Adipocyte (in vitro differentiated cells): ENCODE results near the gene COL1A2.

Experiments used
- DNase-seq: peaks from one replicate; pipeline ENCODE4 v3.0.0-alpha.2; 2015; ENCODE audit warnings: low read depth
- H3K27me3 ChIP-seq: replicated peaks from 2 replicates; pipeline ENCODE4 v1.7.0; 2013; ENCODE audit warnings: mild to moderate bottlenecking, low read length, moderate library complexity; ENCODE audit not compliant: control insufficient read depth, insufficient read depth
- H3K36me3 ChIP-seq: 2 replicates; pipeline ENCODE4 v1.7.0; 2013; ENCODE audit warnings: low read length, mild to moderate bottlenecking, moderate library complexity; ENCODE audit not compliant: control insufficient read depth, insufficient read depth, severe bottlenecking
- H3K4me1 ChIP-seq: 2 replicates; pipeline ENCODE4 v1.7.0; 2013; ENCODE audit warnings: mild to moderate bottlenecking, low read length, moderate library complexity; ENCODE audit not compliant: control insufficient read depth, insufficient read depth
- H3K4me3 ChIP-seq: 2 replicates; pipeline ENCODE4 v1.7.0; 2013; ENCODE audit warnings: mild to moderate bottlenecking, low read length, moderate library complexity
- H3K9ac ChIP-seq: 2 replicates; pipeline ENCODE4 v1.7.0; 2013; ENCODE audit warnings: mild to moderate bottlenecking, low read length, moderate library complexity
- H3K9me3 ChIP-seq: 2 replicates; pipeline ENCODE4 v1.7.0; 2013; ENCODE audit warnings: mild to moderate bottlenecking, low read length, moderate library complexity; ENCODE audit not compliant: control insufficient read depth

COL1A2 gene

GRCh38 chr7:94411188-94411466, 16.4 kb downstream of the COL1A2 start:
- H3K27me3 ChIP-seq, result no peaks in the 10 kb centered on the region
- peaks cover 100% of the 10 kb centered on the region for H3K36me3 ChIP-seq
- peak overlapping the region; percentile 97 for H3K9ac ChIP-seq
- H3K9me3 ChIP-seq, result no peaks in the 10 kb centered on the region
- peaks cover 99% of the 10 kb centered on the region for H3K4me1 ChIP-seq
- peak overlapping the region; percentile 33 for H3K4me3 ChIP-seq
- DNase-seq, result no peak

DNA sequence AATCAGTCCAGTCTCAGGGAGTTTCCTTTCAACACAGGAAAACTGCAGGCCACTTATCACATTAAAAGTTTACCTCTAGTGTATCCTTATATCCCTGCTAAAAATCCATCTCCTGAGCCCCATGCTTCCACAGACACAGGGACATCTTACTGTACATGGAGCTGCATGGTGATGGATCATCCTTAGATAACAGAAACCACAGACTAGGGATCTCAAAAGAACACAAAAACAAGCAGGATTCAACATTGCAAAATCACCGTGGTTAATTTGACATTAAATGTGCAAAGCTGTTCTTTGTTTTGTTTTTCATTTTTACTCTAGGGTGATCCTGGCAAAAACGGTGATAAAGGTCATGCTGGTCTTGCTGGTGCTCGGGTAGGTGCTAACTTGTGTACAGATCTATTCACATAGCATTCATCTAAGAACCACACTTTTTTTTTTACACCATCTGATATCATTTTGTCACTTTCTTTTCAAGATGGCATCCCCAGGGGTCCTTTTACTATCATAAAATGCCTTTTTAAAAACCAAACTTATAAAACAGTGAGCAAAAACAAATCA, 18.1 kb downstream of the COL1A2 start:
- Histone ChIP-seq H3K9ac (peak overlapping the region; percentile 97), H3K9me3 (no peaks in the 10 kb centered on the region), H3K4me3 (peak overlapping the region; percentile 31), H3K4me1 (peaks cover 100% of the 10 kb centered on the region), H3K27me3 (no peaks in the 10 kb centered on the region), H3K36me3 (peaks cover 100% of the 10 kb centered on the region)
- no peak for DNase-seq

DNA sequence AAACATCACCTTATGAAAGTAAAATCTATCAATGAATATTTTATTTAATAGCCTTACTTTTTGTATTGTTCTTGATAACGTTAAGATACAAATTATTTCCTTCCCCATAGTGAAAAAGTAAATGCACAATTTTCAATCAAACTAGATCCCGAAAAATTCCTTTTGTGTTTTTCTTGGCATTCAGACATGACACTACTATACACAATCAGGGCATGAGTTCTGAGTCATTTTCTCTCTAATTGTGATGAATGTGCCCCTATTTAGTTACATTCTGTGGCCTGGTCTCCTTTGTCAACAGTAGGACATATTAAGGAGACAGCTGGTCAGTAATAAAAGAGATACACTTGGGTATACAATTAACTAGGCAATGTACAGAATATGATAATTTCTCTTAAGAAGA, 19.8 kb downstream of the COL1A2 start:
- Histone ChIP-seq H3K36me3 (peaks cover 100% of the 10 kb centered on the region), H3K4me3 (peak overlapping the region; percentile 31), H3K27me3 (no peaks in the 10 kb centered on the region), H3K9me3 (no peaks in the 10 kb centered on the region), H3K9ac (peak overlapping the region; percentile 97), H3K4me1 (peaks cover 100% of the 10 kb centered on the region)
- DNase-seq, result peak; percentile 70

DNA sequence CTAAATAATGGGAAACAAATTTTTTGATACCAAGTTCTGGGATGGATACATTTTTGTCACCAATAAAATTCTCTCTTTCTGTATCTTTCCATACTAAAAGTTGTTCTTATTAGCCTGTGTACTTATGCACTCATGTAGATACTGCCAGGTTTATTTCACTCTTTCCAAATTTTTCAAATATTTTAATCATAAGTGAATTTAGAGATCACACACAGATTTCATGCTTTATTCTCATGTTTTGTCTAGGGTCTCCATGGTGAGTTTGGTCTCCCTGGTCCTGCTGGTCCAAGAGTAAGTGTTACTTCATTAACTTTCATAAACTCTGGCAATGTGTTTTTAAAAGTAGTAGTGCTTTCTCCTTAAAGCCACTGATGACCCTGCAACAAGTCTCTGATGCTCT, 20.3 kb downstream of the COL1A2 start:
- Histone ChIP-seq H3K4me3 (peak overlapping the region; percentile 46), H3K27me3 (no peaks in the 10 kb centered on the region), H3K4me1 (peaks cover 100% of the 10 kb centered on the region), H3K9me3 (no peaks in the 10 kb centered on the region), H3K36me3 (peaks cover 100% of the 10 kb centered on the region), H3K9ac (peak overlapping the region; percentile 97)
- DNase-seq, result no peak

DNA sequence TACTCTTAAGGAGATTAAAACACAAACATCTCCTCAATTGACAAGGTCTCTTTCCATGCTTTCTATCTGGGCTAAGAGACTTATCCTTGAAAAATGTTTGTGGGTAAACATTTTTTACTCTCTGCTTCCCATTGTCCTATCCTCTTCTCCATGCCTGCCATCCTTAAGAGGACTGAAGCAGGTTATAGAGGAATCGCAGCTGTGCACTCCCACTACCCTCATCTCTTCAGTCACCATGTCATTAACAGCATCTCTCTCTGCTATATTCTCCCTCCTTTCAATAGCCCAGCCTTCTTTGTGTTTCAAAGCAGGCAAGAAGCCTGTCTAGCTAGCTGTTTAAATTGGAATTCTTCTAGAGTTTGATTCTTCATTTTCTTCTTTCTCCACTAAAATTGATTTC, 22.6 kb downstream of the COL1A2 start:
- Histone ChIP-seq H3K36me3 (peaks cover 100% of the 10 kb centered on the region), H3K9ac (peak overlapping the region; percentile 97), H3K9me3 (no peaks in the 10 kb centered on the region), H3K27me3 (no peaks in the 10 kb centered on the region), H3K4me1 (peaks cover 100% of the 10 kb centered on the region), H3K4me3 (peak overlapping the region; percentile 41)
- DNase-seq, result no peak

GRCh38 chr7:94417901-94418300, 23.2 kb downstream of the COL1A2 start:
- H3K36me3 ChIP-seq, result peaks cover 100% of the 10 kb centered on the region
- peak overlapping the region; percentile 41 for H3K4me3 ChIP-seq
- no peaks in the 10 kb centered on the region for H3K27me3 ChIP-seq
- peaks cover 99% of the 10 kb centered on the region for H3K4me1 ChIP-seq
- H3K9me3 ChIP-seq, result no peaks in the 10 kb centered on the region
- peak overlapping the region; percentile 97 for H3K9ac ChIP-seq
- DNase-seq, result no peak

DNA sequence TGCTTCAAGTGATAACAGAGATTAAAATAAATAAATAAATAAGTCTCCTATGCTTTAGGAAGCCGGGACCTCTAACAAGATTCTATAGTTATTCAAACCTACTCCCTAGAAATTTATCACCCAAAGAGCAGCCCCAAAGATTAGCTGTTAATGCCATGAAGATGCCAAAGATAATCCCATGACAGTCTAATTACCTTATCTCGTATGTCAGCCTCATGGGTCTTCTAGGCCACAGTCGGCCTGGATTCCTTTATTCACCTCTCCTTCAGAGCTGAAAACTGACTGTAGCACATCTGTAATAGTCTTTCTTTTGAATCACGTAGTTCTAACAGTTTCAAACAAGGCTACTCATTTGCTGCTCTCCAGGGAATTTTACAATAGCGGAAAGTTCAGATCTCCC, 24.2 kb downstream of the COL1A2 start:
- no peaks in the 10 kb centered on the region for H3K9me3 ChIP-seq
- DNase-seq, result no peak

GRCh38 chr7:94420328-94420727, 25.6 kb downstream of the COL1A2 start:
- no peak overlapping the region for H3K4me3 ChIP-seq

More for the DNA sequence above, 24.2 kb downstream of the COL1A2 start:
- Histone ChIP-seq H3K4me1 (peaks cover 96% of the 10 kb centered on the region), H3K27me3 (no peaks in the 10 kb centered on the region), H3K36me3 (peaks cover 100% of the 10 kb centered on the region), H3K9ac (peak overlapping the region; percentile 97), H3K4me3 (peak overlapping the region; percentile 21)

DNA sequence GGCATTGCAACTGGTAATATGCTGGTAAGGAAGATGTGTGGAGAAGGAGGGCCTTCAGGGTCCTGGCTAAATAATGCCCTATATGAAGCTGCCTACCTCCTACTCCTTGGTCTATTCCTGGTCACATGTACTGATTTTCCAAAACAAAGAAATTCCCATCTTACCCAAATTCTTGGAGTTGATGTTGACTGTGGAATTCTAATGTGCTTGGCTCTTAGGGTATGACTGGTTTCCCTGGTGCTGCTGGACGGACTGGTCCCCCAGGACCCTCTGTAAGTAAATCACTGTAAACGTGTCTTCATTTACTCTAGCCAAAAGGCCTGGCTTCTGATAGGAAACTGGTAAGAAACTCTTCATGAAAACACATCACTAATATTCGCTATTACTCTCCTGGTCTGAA, 27.0 kb downstream of the COL1A2 start:
- DNase-seq, result peak; percentile 14
- Histone ChIP-seq H3K36me3 (peaks cover 100% of the 10 kb centered on the region), H3K4me1 (peaks cover 85% of the 10 kb centered on the region), H3K9me3 (no peaks in the 10 kb centered on the region), H3K27me3 (no peaks in the 10 kb centered on the region), H3K4me3 (no peak overlapping the region), H3K9ac (peak overlapping the region; percentile 97)

More at GRCh38 chr7:94420328-94420727, 25.6 kb downstream of the COL1A2 start:
- peaks cover 92% of the 10 kb centered on the region for H3K4me1 ChIP-seq
- DNase-seq, result no peak
- H3K9ac ChIP-seq, result peak overlapping the region; percentile 97
- peaks cover 100% of the 10 kb centered on the region for H3K36me3 ChIP-seq
- H3K27me3 ChIP-seq, result no peaks in the 10 kb centered on the region
- H3K9me3 ChIP-seq, result no peaks in the 10 kb centered on the region

GRCh38 chr7:94422136-94422535, 27.4 kb downstream of the COL1A2 start:
- H3K36me3 ChIP-seq, result peaks cover 100% of the 10 kb centered on the region
- no peak overlapping the region for H3K4me3 ChIP-seq
- peaks cover 80% of the 10 kb centered on the region for H3K4me1 ChIP-seq
- peak overlapping the region; percentile 97 for H3K9ac ChIP-seq
- DNase-seq, result peak; percentile 2
- H3K27me3 ChIP-seq, result no peaks in the 10 kb centered on the region
- no peaks in the 10 kb centered on the region for H3K9me3 ChIP-seq

DNA sequence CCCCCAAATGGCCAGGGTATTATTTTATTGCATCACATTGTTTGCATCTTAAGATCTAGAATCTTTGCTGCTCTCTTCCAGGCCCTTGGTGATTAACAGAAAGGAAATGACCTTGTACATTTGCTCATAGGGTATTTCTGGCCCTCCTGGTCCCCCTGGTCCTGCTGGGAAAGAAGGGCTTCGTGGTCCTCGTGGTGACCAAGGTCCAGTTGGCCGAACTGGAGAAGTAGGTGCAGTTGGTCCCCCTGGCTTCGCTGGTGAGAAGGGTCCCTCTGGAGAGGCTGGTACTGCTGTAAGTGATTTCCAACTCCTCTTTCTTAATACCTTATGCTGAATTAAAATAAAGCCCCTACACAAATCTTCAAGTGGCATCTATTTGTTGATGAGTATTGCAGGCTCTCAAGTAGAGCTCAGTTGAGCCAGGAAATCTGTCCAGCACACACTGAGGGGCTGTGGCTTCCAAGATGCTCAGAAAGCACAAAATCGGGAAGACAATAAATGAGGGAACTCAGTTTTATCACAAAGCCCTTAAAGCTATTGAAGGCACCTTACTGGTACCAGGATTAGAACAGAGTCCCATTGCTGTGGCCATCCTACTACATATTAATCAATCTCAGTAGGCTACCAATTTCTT, 28.2 kb downstream of the COL1A2 start:
- DNase-seq, result peak; percentile 16

More for the DNA sequence above, 28.2 kb downstream of the COL1A2 start:
- Histone ChIP-seq H3K36me3 (peaks cover 100% of the 10 kb centered on the region), H3K9me3 (no peaks in the 10 kb centered on the region), H3K4me1 (peaks cover 72% of the 10 kb centered on the region), H3K27me3 (no peaks in the 10 kb centered on the region), H3K9ac (peak overlapping the region; percentile 97), H3K4me3 (no peak overlapping the region)
